Islet precursor cell (in vitro differentiated cells): ENCODE results near the gene DYNLRB2.
A peak's percentile ranks its signal among the peaks of the same experiment; 100 is the strongest.

Experiments
- DNase-seq: peaks from one replicate; pipeline ENCODE4 v3.0.0-alpha.2; 2018

Gene DYNLRB2

GRCh38 chr16:80540516-80541305 lies at the start of gene DYNLRB2:
Gene DYNLRB2, plus strand, starts transcription at chr16:80540993. Its CDS starts 84 bp downstream, at chr16:80541077.
- DNase-seq = peak; percentile 95

GRCh38 chr16:80500116-80500859 lies 40.5 kb upstream of the DYNLRB2 start:
- DNase-seq = no peak

GRCh38 chr16:80500961-80501525 lies 39.8 kb upstream of the DYNLRB2 start:
- no peak for DNase-seq

- no peak for DNase-seq
These were observed 37.7 kb upstream of the DYNLRB2 start for GRCh38 chr16:80503107-80503506.

GRCh38 chr16:80507538-80507937 lies 33.3 kb upstream of the DYNLRB2 start:
- DNase-seq = no peak

- no peak for DNase-seq
These were observed 30.9 kb upstream of the DYNLRB2 start for GRCh38 chr16:80509872-80510271.

GRCh38 chr16:80511824-80512592 lies 28.8 kb upstream of the DYNLRB2 start:
- no peak for DNase-seq

- no peak for DNase-seq
These were observed 28.3 kb upstream of the DYNLRB2 start for GRCh38 chr16:80512593-80512853.

GRCh38 chr16:80515374-80515773 lies 25.4 kb upstream of the DYNLRB2 start:
- DNase-seq = no peak

GRCh38 chr16:80517846-80518245 lies 22.9 kb upstream of the DYNLRB2 start:
- no peak for DNase-seq

- peak; percentile 59 for DNase-seq
These were observed 22.4 kb upstream of the DYNLRB2 start for GRCh38 chr16:80518436-80518835.

GRCh38 chr16:80519189-80519588 lies 21.6 kb upstream of the DYNLRB2 start:
- no peak for DNase-seq

- no peak for DNase-seq
These were observed 15.4 kb upstream of the DYNLRB2 start for GRCh38 chr16:80525420-80525819.

- DNase-seq = peak; percentile 63
These were observed 14.3 kb upstream of the DYNLRB2 start for GRCh38 chr16:80526418-80527061.

- DNase-seq = peak; percentile 68
These were observed 13.5 kb upstream of the DYNLRB2 start for GRCh38 chr16:80527297-80527696.

- no peak for DNase-seq
These were observed 10.3 kb upstream of the DYNLRB2 start for GRCh38 chr16:80530479-80530878.

GRCh38 chr16:80536238-80536637 lies 4.6 kb upstream of the DYNLRB2 start:
- no peak for DNase-seq

- no peak for DNase-seq
These were observed 507 bp downstream of the DYNLRB2 start for GRCh38 chr16:80541306-80541694.

- DNase-seq = no peak
These were observed 2.4 kb downstream of the DYNLRB2 start for GRCh38 chr16:80543162-80543561.

GRCh38 chr16:80544326-80544725 lies 3.5 kb downstream of the DYNLRB2 start:
- no peak for DNase-seq

GRCh38 chr16:80546249-80546648 lies 5.5 kb downstream of the DYNLRB2 start:
- no peak for DNase-seq

- DNase-seq = no peak
These were observed 6.4 kb downstream of the DYNLRB2 start for GRCh38 chr16:80547145-80547544.

GRCh38 chr16:80552277-80552676 lies 11.5 kb downstream of the DYNLRB2 start:
- no peak for DNase-seq
